ENCODE measurements around the gene WFDC9.
"Not testable (repeated sequence)": the region's sequence is repeated elsewhere in the genome, so short reads cannot be mapped to it uniquely, and the experiment has no call there.

The WFDC9 gene

GRCh38 chr20:45646875-45647274, 15.8 kb upstream of the WFDC9 start:
- no peak for TF ChIP-seq CTCF (IDR thresholded peaks at IDR 0.05; ENCODE audit: control insufficient read depth, extremely low read depth, insufficient read depth)
- no peak overlapping the region for H3K4me3 ChIP-seq (ENCODE audit: low read depth, low read length)
- no peak for DNase-seq (ENCODE audit: low read depth)

GRCh38 chr20:45645869-45646268, 14.8 kb upstream of the WFDC9 start:
- H3K4me3 ChIP-seq (ENCODE audit: low read depth, low read length); DNase-seq (ENCODE audit: low read depth): not testable (repeated sequence)

GRCh38 chr20:45641076-45641475, 10.0 kb upstream of the WFDC9 start:
- not testable (repeated sequence) for DNase-seq (ENCODE audit: low read depth)

GRCh38 chr20:45639687-45640086, 8.6 kb upstream of the WFDC9 start:
- DNase-seq (ENCODE audit: low read depth), result no peak
- no peak overlapping the region for H3K4me3 ChIP-seq (ENCODE audit: low read depth, low read length)
- TF ChIP-seq CTCF (IDR thresholded peaks at IDR 0.05; ENCODE audit: control insufficient read depth, extremely low read depth, insufficient read depth), result no peak

More at GRCh38 chr20:45641076-45641475, 10.0 kb upstream of the WFDC9 start:
- H3K4me3 ChIP-seq (ENCODE audit: low read depth, low read length), result not testable (repeated sequence)

- no peak overlapping the region for H3K4me3 ChIP-seq (ENCODE audit: low read depth, low read length)
- no peak for DNase-seq (ENCODE audit: low read depth)
- TF ChIP-seq CTCF (IDR thresholded peaks at IDR 0.05; ENCODE audit: control insufficient read depth, extremely low read depth, insufficient read depth), result no peak
Measured at GRCh38 chr20:45636513-45636912, 5.4 kb upstream of the WFDC9 start.

- TF ChIP-seq CTCF (IDR thresholded peaks at IDR 0.05; ENCODE audit: control insufficient read depth, extremely low read depth, insufficient read depth), result no peak
- DNase-seq (ENCODE audit: low read depth), result no peak
- H3K4me3 ChIP-seq (ENCODE audit: low read depth, low read length), result no peak overlapping the region
Measured at GRCh38 chr20:45630371-45630770, 713 bp downstream of the WFDC9 start.

- H3K4me3 ChIP-seq (ENCODE audit: low read depth, low read length), result no peak within 1 kb of the TSS
- DNase-seq (ENCODE audit: low read depth), result peak; percentile 38
- peak; percentile 80 for TF ChIP-seq CTCF (IDR thresholded peaks at IDR 0.05; ENCODE audit: control insufficient read depth, extremely low read depth, insufficient read depth)
Measured at GRCh38 chr20:45629496-45630100, 1.5 kb downstream of the WFDC9 start, which contains the start of gene WFDC10A. WFDC10A (plus strand) TSS chr20:45629739; CDS start chr20:45629814, 75 bp downstream.

GRCh38 chr20:45626540-45626939, 4.5 kb downstream of the WFDC9 start:
- H3K4me3 ChIP-seq (ENCODE audit: low read depth, low read length), result no peak overlapping the region
- DNase-seq (ENCODE audit: low read depth), result no peak
- no peak for TF ChIP-seq CTCF (IDR thresholded peaks at IDR 0.05; ENCODE audit: control insufficient read depth, extremely low read depth, insufficient read depth)

Data from LNCaP clone FGC (cell line).